ENCODE data around the gene ZFAND2B. TPM values are rescaled to one million over a fixed set of nuclear protein-coding genes. Genes with fewer than 3 reads are reported as not detected.

Gene ZFAND2B
- total and polyA plus RNA-seq, 12 donors = 24.7 to 156 (median 34.9) TPM

- WGBS, 4 donors = 0 to 1% (median 1%) methylated on average over 13 to 80 of the region's 80 CpGs
- H3K4me1 ChIP-seq (replicated peaks in 1 of 2) = peaks cover 23 to 43% of the 10 kb centered on the region in 2 donors
- DNase-seq = peak; percentile 98 to 100 (median 99)
- H3K4me3 ChIP-seq = peak within 1 kb of the TSS; percentile 41 to 76 (median 68)
- H3K36me3 ChIP-seq (replicated peaks in 1 of 2) = peaks cover 0 to 47% of the 10 kb centered on the region in 2 donors
- H3K27ac ChIP-seq = peak within 1 kb of the TSS; percentile 92 to 95 (median 95)
- H3K9me3 ChIP-seq (replicated peaks in 1 of 3) = no peaks in the 10 kb centered on the region
- peak in 1 of 6 experiments; percentile 11 for TF ChIP-seq CTCF (IDR thresholded peaks at IDR 0.05)
- TF ChIP-seq POLR2A (IDR thresholded peaks at IDR 0.05) = peak; percentile 50 to 96
- intact Hi-C loops (cut with DNase I) = no loop called here
- no peaks in the 10 kb centered on the region for H3K27me3 ChIP-seq
These were observed 22.9 kb downstream of the ZFAND2B start, which contains the start of the genes ANKZF1 and ATG9A for GRCh38 chr2:219229305-219230058. TSS of gene ANKZF1 (plus strand) at chr2:219229806. CDS start at chr2:219230258, 452 bp downstream. TSS of gene ATG9A (minus strand) at chr2:219229636. CDS start at chr2:219228024, 1,612 bp downstream.

GRCh38 chr2:219230059-219230540 is 23.5 kb downstream of the ZFAND2B start:
- Histone ChIP-seq H3K27ac (peak overlapping the region; percentile 80 to 95 (median 94)), H3K9me3 (replicated peaks in 1 of 3) (no peaks in the 10 kb centered on the region), H3K4me3 (peak overlapping the region; percentile 13 to 76 (median 58)), H3K4me1 (replicated peaks in 1 of 2) (peaks cover 23 to 43% of the 10 kb centered on the region in 2 donors), H3K36me3 (replicated peaks in 1 of 2) (peaks cover 0 to 47% of the 10 kb centered on the region in 2 donors), H3K27me3 (no peaks in the 10 kb centered on the region)
- peak; percentile 52 to 85 (median 71) for DNase-seq
- no peak for TF ChIP-seq POLR2A (IDR thresholded peaks at IDR 0.05)
- intact Hi-C loops (cut with DNase I) = no loop called here
- 0% methylated on average over 9 to 24 of the region's 24 CpGs for WGBS, 4 donors

GRCh38 chr2:219234331-219234730 is 27.7 kb downstream of the ZFAND2B start:
- Histone ChIP-seq H3K9me3 (replicated peaks in 1 of 3) (no peaks in the 10 kb centered on the region), H3K36me3 (replicated peaks in 1 of 2) (peaks cover 0 to 68% of the 10 kb centered on the region in 2 donors), H3K4me3 (no peak overlapping the region), H3K27ac (no peak overlapping the region), H3K4me1 (replicated peaks in 1 of 2) (peaks cover 10 to 15% of the 10 kb centered on the region in 2 donors), H3K27me3 (no peaks in the 10 kb centered on the region)
- no peak for DNase-seq
- no peak for TF ChIP-seq POLR2A (IDR thresholded peaks at IDR 0.05)
- no peak for TF ChIP-seq CTCF (IDR thresholded peaks at IDR 0.05)
- 76 to 94% (median 88%) methylated on average over 3 of the region's 3 CpGs for WGBS, 4 donors
- intact Hi-C loops (cut with DNase I) = no loop called here

GRCh38 chr2:219243291-219243761 is 36.7 kb downstream of the ZFAND2B start:
- intact Hi-C loops (cut with DNase I) = loop anchor here (10.0 kb wide), 1 partner anchor 51 kb away; no protein-coding TSS in a partner anchor

More at GRCh38 chr2:219243291-219243761, 36.7 kb downstream of the ZFAND2B start:
- TF ChIP-seq CTCF (IDR thresholded peaks at IDR 0.05) (no peak), POLR2A (IDR thresholded peaks at IDR 0.05) (no peak)
- Histone ChIP-seq H3K4me1 (replicated peaks in 1 of 2) (peaks cover 14 to 21% of the 10 kb centered on the region in 2 donors), H3K27ac (peak overlapping the region in 1 of 5 donors; percentile 42), H3K27me3 (no peaks in the 10 kb centered on the region), H3K36me3 (replicated peaks in 1 of 2) (peaks cover 0 to 18% of the 10 kb centered on the region in 2 donors), H3K9me3 (replicated peaks in 1 of 3) (no peaks in the 10 kb centered on the region), H3K4me3 (no peak overlapping the region)
- 49 to 77% (median 55%) methylated on average over 2 to 28 of the region's 28 CpGs for WGBS, 4 donors
- DNase-seq = peak in 1 of 7 donors; percentile 28
